CD14-positive monocyte (primary cell): Measurements from ENCODE around the gene SEC14L2. TPM values are rescaled to one million over a fixed set of nuclear protein-coding genes. Genes with fewer than 3 reads are reported as not detected.

Experiments
- DNase-seq, 3 donors: peaks; one replicate each; pipeline ENCODE4 v3.0.0-alpha.2; 2011 to 2022
- H2AFZ ChIP-seq: 2 replicates; pipeline ENCODE4 v1.6.0; 2012; ENCODE audit warnings: mild to moderate bottlenecking, low read depth, low read length, inconsistent platforms; ENCODE audit not compliant: insufficient read depth, poor library complexity, severe bottlenecking
- H3K27ac ChIP-seq, 2 donors: 1 replicate in 1 of 2; 2 replicates in 1 of 2; pipeline ENCODE4 v1.5.1; 2012 to 2013; ENCODE audit warnings: low read length in 2 of 2, control low read depth in 1 of 2, inconsistent platforms in 1 of 2, low read depth in 1 of 2, mild to moderate bottlenecking in 1 of 2
- H3K27me3 ChIP-seq, 2 donors: one replicate each; pipeline versions ENCODE4 v1.6.0 to v1.6.1; 2011 to 2013; ENCODE audit warnings: low read length in 2 of 2; ENCODE audit not compliant: control insufficient read depth in 2 of 2, insufficient read depth in 2 of 2
- H3K36me3 ChIP-seq, 2 donors: replicated peaks in 1 of 2; 1 replicate in 1 of 2; 2 replicates in 1 of 2; pipeline versions ENCODE4 v1.5.1 to v1.6.1; 2012 to 2013; ENCODE audit warnings: low read length in 2 of 2, control low read depth in 1 of 2, inconsistent platforms in 1 of 2, mild to moderate bottlenecking in 1 of 2; ENCODE audit not compliant: insufficient read depth in 2 of 2, control insufficient read depth in 1 of 2
- H3K4me1 ChIP-seq, 2 donors: 1 replicate in 1 of 2; 2 replicates in 1 of 2; pipeline versions ENCODE4 v1.5.1 to v1.6.1; 2012 to 2013; ENCODE audit warnings: low read length in 2 of 2, control low read depth in 1 of 2, inconsistent platforms in 1 of 2, mild to moderate bottlenecking in 1 of 2, moderate library complexity in 1 of 2; ENCODE audit not compliant: insufficient read depth in 2 of 2, control insufficient read depth in 1 of 2
- H3K4me2 ChIP-seq: replicated peaks from 2 replicates; pipeline ENCODE3; 2012; ENCODE audit warnings: low read length, moderate library complexity, mild to moderate bottlenecking; ENCODE audit not compliant: poor library complexity, severe bottlenecking; ENCODE audit errors: extremely low read depth
- H3K4me3 ChIP-seq, 3 experiments: fragments of 200-600 bp in 1 of 3; sonication (generic) in 1 of 3; replicated peaks in 1 of 3; 1 replicate in 2 of 3; 2 replicates in 1 of 3; pipeline ENCODE4 v1.5.1; 2011 to 2013; ENCODE audit warnings: low read length in 3 of 3, mild to moderate bottlenecking in 3 of 3, control low read depth in 2 of 3, low read depth in 2 of 3, inconsistent platforms in 1 of 3, moderate library complexity in 1 of 3
- H3K79me2 ChIP-seq: 2 replicates; pipeline ENCODE4 v1.6.0; 2012; ENCODE audit warnings: mild to moderate bottlenecking, control low read depth, inconsistent platforms, low read length, moderate library complexity; ENCODE audit not compliant: insufficient read depth
- H3K9ac ChIP-seq: 2 replicates; pipeline ENCODE4 v1.6.0; 2017; ENCODE audit warnings: low read length, mild to moderate bottlenecking; ENCODE audit not compliant: insufficient read depth, poor library complexity, severe bottlenecking
- H3K9me3 ChIP-seq, 2 donors: replicated peaks in 1 of 2; 1 replicate in 1 of 2; 2 replicates in 1 of 2; pipeline versions ENCODE4 v1.5.1 to v1.6.1; 2012 to 2013; ENCODE audit warnings: low read length in 2 of 2, control low read depth in 1 of 2; ENCODE audit not compliant: control insufficient read depth in 1 of 2, insufficient read depth in 1 of 2
- H4K20me1 ChIP-seq: 2 replicates; pipeline ENCODE4 v1.6.0; 2012; ENCODE audit warnings: mild to moderate bottlenecking, low read length, control low read depth, moderate library complexity; ENCODE audit not compliant: insufficient read depth
- H3K27ac Mint-ChIP-seq, 7 donors: one replicate each; pipeline ENCODE4 v1.8.0; 2020; ENCODE audit warnings: mild to moderate bottlenecking in 7 of 7, mixed read lengths in 7 of 7, moderate library complexity in 6 of 7, inconsistent platforms in 2 of 7
- H3K27me3 Mint-ChIP-seq, 3 donors: one replicate each; pipeline ENCODE4 v1.8.0; 2021 to 2022; ENCODE audit warnings: low read depth in 3 of 3, mild to moderate bottlenecking in 3 of 3, mixed read lengths in 3 of 3, moderate library complexity in 3 of 3, inconsistent platforms in 1 of 3
- H3K36me3 Mint-ChIP-seq, 2 donors: one replicate each; pipeline ENCODE4 v1.8.0; 2020; ENCODE audit warnings: mixed read lengths in 2 of 2, inconsistent platforms in 1 of 2, mild to moderate bottlenecking in 1 of 2
- H3K4me1 Mint-ChIP-seq: one replicate; pipeline ENCODE4 v1.8.0; 2020; ENCODE audit warnings: mild to moderate bottlenecking, mixed read lengths
- H3K4me3 Mint-ChIP-seq, 2 donors: one replicate each; pipeline ENCODE4 v1.8.0; 2020; ENCODE audit warnings: mild to moderate bottlenecking in 2 of 2, mixed read lengths in 2 of 2, moderate library complexity in 1 of 2
- H3K9me3 Mint-ChIP-seq, 7 donors: one replicate each; pipeline ENCODE4 v1.8.0; 2020 to 2022; ENCODE audit warnings: mixed read lengths in 7 of 7, mild to moderate bottlenecking in 6 of 7, moderate library complexity in 6 of 7, inconsistent platforms in 2 of 7
- CTCF ChIP-seq: fragments of 200-600 bp; IDR thresholded peaks from one replicate; pipeline ENCODE4 v1.8.0; 2022; ENCODE audit warnings: antibody characterized with exemption, mild to moderate bottlenecking
- WGBS: methylation state at CpG from one replicate; pipeline ENCODE4 v1.1.5; 2013; ENCODE audit warnings: missing lambda C conversion rate; ENCODE audit not compliant: insufficient coverage; 5-methylcytosine and 5-hydroxymethylcytosine counted together
- intact Hi-C, 2 donors: fragments of 100-400 bp; cut with micrococcal nuclease; formaldehyde crosslinking; loops; one replicate each; pipeline versions ENCODE4 v1.15.0 to v1.15.1; 2023
- polyA plus RNA-seq, 3 donors: library from polyadenylated mRNA; depleted of rRNA in 1 of 3; unstranded in 2 of 3; stranded (reverse) in 1 of 3; fragments of 300-500 nt in 2 of 3; fragments of >200 nt in 1 of 3; fragmentation: Illumina TruSeq in 2 of 3; gene quantifications; 1 replicate in 2 of 3; 2 replicates in 1 of 3; pipeline ENCODE4 v1.2.3, GENCODE V29; 2012 to 2021

SEC14L2 gene
- polyA plus RNA-seq, 3 donors = 0.03 TPM; not detected in 1

- H3K4me3 ChIP-seq = no peak overlapping the region
- WGBS = 90% methylated on average over 3 of the region's 3 CpGs
- peaks cover 7 to 13% of the 10 kb centered on the region in 2 donors for H3K9me3 ChIP-seq
- DNase-seq = no peak
- no peak overlapping the region for H2AFZ ChIP-seq
- peaks cover 7 to 12% (median 8%) of the 10 kb centered on the region in 7 donors for H3K9me3 Mint-ChIP-seq
- H3K4me2 ChIP-seq = no peak overlapping the region
- no peaks in the 10 kb centered on the region for H3K79me2 ChIP-seq
- H3K27ac Mint-ChIP-seq = no peak overlapping the region
- intact Hi-C loops = no loop called here
- no peak overlapping the region for H3K9ac ChIP-seq
- H3K36me3 ChIP-seq = no peaks in the 10 kb centered on the region
- H3K27me3 Mint-ChIP-seq = peaks cover 5 to 18% (median 14%) of the 10 kb centered on the region in 3 donors
- peaks cover 4 to 8% of the 10 kb centered on the region in 2 donors for H3K27me3 ChIP-seq
- no peak for TF ChIP-seq CTCF
- no peak overlapping the region for H3K4me3 Mint-ChIP-seq
- peaks cover 4% of the 10 kb centered on the region for H3K4me1 Mint-ChIP-seq
- H4K20me1 ChIP-seq = no peaks in the 10 kb centered on the region
- no peak overlapping the region for H3K27ac ChIP-seq
- H3K4me1 ChIP-seq = peaks cover 5 to 6% of the 10 kb centered on the region in 2 donors
- peaks cover 3 to 7% of the 10 kb centered on the region in 2 donors for H3K36me3 Mint-ChIP-seq
Measured at GRCh38 chr22:30433227-30433626, 36.4 kb downstream of the SEC14L2 start.

- Histone ChIP-seq H3K4me1 (peaks cover 5 to 6% of the 10 kb centered on the region in 2 donors), H3K79me2 (no peaks in the 10 kb centered on the region), H3K9me3 (peaks cover 7 to 13% of the 10 kb centered on the region in 2 donors), H3K4me3 (no peak overlapping the region), H3K27ac (no peak overlapping the region), H2AFZ (no peak overlapping the region), H3K9ac (no peak overlapping the region), H4K20me1 (no peaks in the 10 kb centered on the region), H3K4me2 (no peak overlapping the region), H3K27me3 (peaks cover 7 to 10% of the 10 kb centered on the region in 2 donors), H3K36me3 (no peaks in the 10 kb centered on the region)
- WGBS = 100% methylated on average over 1 of the region's 1 CpG
- DNase-seq = no peak
- Mint-ChIP-seq H3K9me3 (peaks cover 7 to 12% (median 8%) of the 10 kb centered on the region in 7 donors), H3K4me1 (peaks cover 4% of the 10 kb centered on the region), H3K27ac (no peak overlapping the region), H3K4me3 (no peak overlapping the region), H3K27me3 (peaks cover 9 to 23% (median 20%) of the 10 kb centered on the region in 3 donors), H3K36me3 (peaks cover 2 to 3% of the 10 kb centered on the region in 2 donors)
- TF ChIP-seq CTCF = no peak
- intact Hi-C loops = no loop called here
Measured at GRCh38 chr22:30433773-30434172, 37.0 kb downstream of the SEC14L2 start.
